Kidney (tissue), 14 donors: ENCODE data around the gene CAMK1D. TPM values are rescaled to one million over a fixed set of nuclear protein-coding genes. Genes with fewer than 3 reads are reported as not detected.

ENCODE experiments used
- DNase-seq, 5 donors: peaks; one replicate each; pipeline ENCODE4 v3.0.0-alpha.2; 2013 to 2020
- FAIRE-seq: peaks from 2 replicates; lab custom pipeline; 2012; peaks lifted over from hg19 to GRCh38; lab: Jason Lieb, UNC
- H3K27ac ChIP-seq, 2 donors: one replicate each; pipeline ENCODE4 v1.7.0; 2013; ENCODE audit warnings: low read depth in 2 of 2, low read length in 2 of 2, inconsistent platforms in 1 of 2
- H3K27me3 ChIP-seq: one replicate; pipeline ENCODE4 v1.7.1; 2013; ENCODE audit warnings: low read length, inconsistent platforms; ENCODE audit not compliant: control insufficient read depth, insufficient read depth
- H3K36me3 ChIP-seq, 3 donors: one replicate each; pipeline versions ENCODE4 v1.7.0 to v1.7.1; 2013; ENCODE audit warnings: low read length in 3 of 3, control low read depth in 1 of 3, inconsistent platforms in 1 of 3; ENCODE audit not compliant: insufficient read depth in 3 of 3, control insufficient read depth in 2 of 3
- H3K4me1 ChIP-seq, 3 donors: one replicate each; pipeline versions ENCODE4 v1.7.0 to v1.7.1; 2013; ENCODE audit warnings: low read length in 3 of 3, inconsistent platforms in 1 of 3, low read depth in 1 of 3; ENCODE audit not compliant: control insufficient read depth in 2 of 3, insufficient read depth in 2 of 3
- H3K4me3 ChIP-seq, 3 donors: one replicate each; pipeline versions ENCODE4 v1.7.0 to v1.8.1; 2013; ENCODE audit warnings: low read length in 3 of 3, control low read depth in 1 of 3, inconsistent platforms in 1 of 3
- H3K9ac ChIP-seq, 3 donors: one replicate each; pipeline versions ENCODE4 v1.7.0 to v1.7.1; 2013; ENCODE audit warnings: low read length in 3 of 3, control low read depth in 1 of 3, inconsistent platforms in 1 of 3
- H3K9me3 ChIP-seq, 3 donors: one replicate each; pipeline versions ENCODE4 v1.7.0 to v1.7.1; 2013; ENCODE audit warnings: low read length in 3 of 3, control low read depth in 1 of 3, inconsistent platforms in 1 of 3; ENCODE audit not compliant: control insufficient read depth in 2 of 3, insufficient read depth in 1 of 3
- CTCF ChIP-seq: IDR thresholded peaks from 3 replicates; pipeline ENCODE4 v1.5.1; 2012; ENCODE audit warnings: mild to moderate bottlenecking, moderate library complexity, borderline replicate concordance; ENCODE audit not compliant: insufficient read depth; ENCODE audit errors: extremely low read depth
- intact Hi-C: fragments of 100-400 bp; cut with DNase I; formaldehyde crosslinking; loops from one replicate; pipeline ENCODE4 v1.11.1; 2022
- polyA plus RNA-seq: library from polyadenylated mRNA; stranded (reverse); fragments of 350-450 nt; fragmentation: Illumina TruSeq; extraction: RNeasy Lipid Tissue Mini Kit (QIAGEN cat#74804); gene quantifications from one replicate; pipeline ENCODE4 v1.2.3, GENCODE V29; 2014; ENCODE audit warnings: low read depth, low replicate concordance; ENCODE audit not compliant: insufficient read depth
- total RNA-seq: library from RNA; stranded (reverse); fragmentation: NEBNext Ultra II Directional; extraction: Animal tissue kit (Norgen Biotek cat#: 25700); gene quantifications from one replicate; pipeline ENCODE4 v1.2.1, GENCODE V29; 2021
- donor health status: control.
- donor health status: control.
- donor health status: control.
- donor health status: control.
- donor health status: control.
- donor health status: DM: yes; HTN: yes; CAD: no.
- donor health status: Normal renal cell carcinoma (clear cell type).

Gene CAMK1D
- total and polyA plus RNA-seq, 2 donors from 2014 or later, result 1.1 to 13.7 TPM

GRCh38 chr10:12823328-12823727 is 474.0 kb downstream of the CAMK1D start:
- TF ChIP-seq CTCF, result no peak
- Histone ChIP-seq H3K4me1 (no peaks in the 10 kb centered on the region), H3K36me3 (no peaks in the 10 kb centered on the region), H3K27ac (no peak overlapping the region), H3K9ac (no peak overlapping the region), H3K9me3 (no peaks in the 10 kb centered on the region), H3K27me3 (no peaks in the 10 kb centered on the region), H3K4me3 (no peak overlapping the region)
- FAIRE-seq (no peak), DNase-seq (peak in 1 of 5 donors; percentile 36)
- intact Hi-C loops, result no loop called here

DNA sequence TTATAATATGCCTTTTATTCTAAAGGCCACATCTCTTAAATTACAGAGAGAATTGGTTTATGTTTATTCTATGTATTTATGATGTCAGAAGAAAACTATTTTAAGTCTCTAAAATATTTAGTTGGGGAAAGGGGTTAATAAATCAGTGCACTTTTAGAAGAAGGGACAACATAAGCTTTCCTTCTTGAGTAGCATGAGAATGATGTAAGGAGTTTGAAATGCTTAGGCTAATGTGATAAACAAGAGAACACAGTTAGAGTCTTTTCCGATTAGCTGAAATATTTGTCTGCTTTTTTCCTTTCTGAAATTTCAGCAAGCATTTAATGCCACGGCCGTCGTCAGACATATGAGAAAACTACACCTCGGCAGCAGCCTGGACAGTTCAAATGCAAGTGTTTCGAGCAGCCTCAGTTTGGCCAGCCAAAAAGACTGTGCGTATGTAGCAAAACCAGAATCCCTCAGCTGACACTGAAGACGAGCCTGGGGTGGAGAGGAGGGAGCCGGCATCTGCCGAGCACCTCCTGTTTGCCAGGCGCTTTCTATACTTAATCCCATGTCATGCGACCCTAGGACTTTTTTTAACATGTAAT is 476.0 kb downstream of the CAMK1D start:
- no peak overlapping the region for H3K4me3 ChIP-seq
- no peaks in the 10 kb centered on the region for H3K36me3 ChIP-seq
- no peaks in the 10 kb centered on the region for H3K9me3 ChIP-seq
- H3K9ac ChIP-seq, result no peak overlapping the region
- H3K27ac ChIP-seq, result no peak overlapping the region
- H3K4me1 ChIP-seq, result no peaks in the 10 kb centered on the region
- intact Hi-C loops, result no loop called here
- H3K27me3 ChIP-seq, result no peaks in the 10 kb centered on the region
- TF ChIP-seq CTCF, result no peak
- DNase-seq (peak in 1 of 5 donors; percentile 66), FAIRE-seq (no peak)

- no peak for FAIRE-seq
- H3K27ac ChIP-seq, result no peak overlapping the region
- intact Hi-C loops, result no loop called here
- H3K36me3 ChIP-seq, result no peaks in the 10 kb centered on the region
- no peak for DNase-seq
- no peaks in the 10 kb centered on the region for H3K4me1 ChIP-seq
- no peaks in the 10 kb centered on the region for H3K27me3 ChIP-seq
- no peak overlapping the region for H3K4me3 ChIP-seq
- TF ChIP-seq CTCF, result no peak
- H3K9me3 ChIP-seq, result no peaks in the 10 kb centered on the region
- H3K9ac ChIP-seq, result no peak overlapping the region
Observed at GRCh38 chr10:12826800-12827372, 477.5 kb downstream of the CAMK1D start.

GRCh38 chr10:12828736-12829135 is 479.4 kb downstream of the CAMK1D start:
- Histone ChIP-seq H3K9ac (no peak overlapping the region), H3K27ac (no peak overlapping the region)
- intact Hi-C loops, result no loop called here

More at GRCh38 chr10:12828736-12829135, 479.4 kb downstream of the CAMK1D start:
- H3K4me3 ChIP-seq, result no peak overlapping the region
- no peaks in the 10 kb centered on the region for H3K27me3 ChIP-seq
- no peaks in the 10 kb centered on the region for H3K36me3 ChIP-seq
- no peaks in the 10 kb centered on the region for H3K4me1 ChIP-seq
- DNase-seq (no peak), FAIRE-seq (no peak)
- no peaks in the 10 kb centered on the region for H3K9me3 ChIP-seq
- TF ChIP-seq CTCF, result no peak
